Lower leg skin (tissue), 3 donors: Measurements from ENCODE around the gene DTNB.

Experiments
- CTCF ChIP-seq, 3 donors: fragments of 450-650 bp; IDR thresholded peaks; one replicate each; pipeline ENCODE4 v1.5.1; 2016; ENCODE audit warnings: antibody characterized with exemption in 3 of 3, mild to moderate bottlenecking in 3 of 3, moderate library complexity in 2 of 3
- POLR2A ChIP-seq, 2 donors: fragments of 450-650 bp; IDR thresholded peaks; one replicate each; pipeline ENCODE4 v1.6.1; 2016 to 2017; ENCODE audit warnings: antibody characterized with exemption in 2 of 2, mild to moderate bottlenecking in 1 of 2, moderate library complexity in 1 of 2

DNA sequence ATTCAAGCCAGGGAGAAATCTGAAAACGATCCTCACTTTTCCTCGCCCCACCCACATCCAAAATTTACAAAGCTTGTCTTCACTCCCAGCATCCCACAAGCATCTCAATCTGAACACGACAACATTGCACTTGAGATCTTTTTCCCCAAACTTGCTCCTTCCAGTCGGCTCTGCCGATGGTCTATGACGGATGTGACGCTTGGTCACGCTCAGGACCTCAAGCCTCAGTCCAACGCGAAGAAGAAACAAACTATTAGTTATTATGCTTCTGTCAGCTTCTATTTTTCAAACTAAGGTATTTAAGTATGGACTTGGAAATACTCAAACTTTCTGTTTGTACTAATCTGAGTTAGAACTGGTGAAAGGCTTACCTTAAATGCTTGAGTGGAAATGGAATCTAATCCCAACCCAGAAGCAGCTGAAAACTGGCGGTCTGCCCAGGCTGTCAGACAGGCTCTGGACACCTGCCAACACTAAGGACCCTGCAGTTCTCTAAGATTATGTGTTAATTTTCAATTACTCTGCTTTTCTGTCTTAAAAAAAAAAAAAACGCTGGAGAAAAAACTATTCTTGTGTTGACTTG is 199.5 kb downstream of the DTNB start:
- no peak for TF ChIP-seq POLR2A (IDR thresholded peaks at IDR 0.05)
- TF ChIP-seq CTCF (IDR thresholded peaks at IDR 0.05): no peak
